Activated CD8-positive, alpha-beta T cell treated with anti-CD3 and anti-CD28 coated beads for 36 hours (primary cell): Measurements from ENCODE around the gene AGBL4. TPM values are rescaled to one million over a fixed set of nuclear protein-coding genes. Genes with fewer than 3 reads are reported as not detected.
"Not testable (repeated sequence)": the region's sequence is repeated elsewhere in the genome, so short reads cannot be mapped to it uniquely, and the experiment has no call there.

Source experiments
- ATAC-seq: fragments of 200-7000 bp; cut with Tn5 transposase; one replicate; pipeline ENCODE4 v1.10.0; 2021; ENCODE audit warnings: mild to moderate bottlenecking, moderate library complexity
- CTCF ChIA-PET: fragments of 350-600 bp; sonication (Branson Sonifier 250); formaldehyde crosslinking; loops from one replicate; lab custom pipeline; 2021; ENCODE audit warnings: antibody characterized with exemption; lab: Charles Lee
- POLR2A ChIA-PET: fragments of 350-600 bp; sonication (Branson Sonifier 250); formaldehyde crosslinking; loops from one replicate; lab custom pipeline; 2021; ENCODE audit warnings: antibody characterized with exemption; lab: Charles Lee
- DNase-seq: peaks from one replicate; pipeline ENCODE4 v3.0.0-alpha.2; 2020
- H3K27ac Mint-ChIP-seq: one replicate; pipeline ENCODE4 v1.8.0; 2021; ENCODE audit warnings: mild to moderate bottlenecking, mixed read lengths
- H3K27me3 Mint-ChIP-seq: one replicate; pipeline ENCODE4 v1.8.0; 2021; ENCODE audit warnings: mixed read lengths
- H3K36me3 Mint-ChIP-seq: one replicate; pipeline ENCODE4 v1.8.0; 2021; ENCODE audit warnings: low read depth, mixed read lengths
- H3K4me1 Mint-ChIP-seq: one replicate; pipeline ENCODE4 v1.8.0; 2021; ENCODE audit warnings: low read depth, mixed read lengths
- H3K4me3 Mint-ChIP-seq: one replicate; pipeline ENCODE4 v1.8.0; 2021; ENCODE audit warnings: mild to moderate bottlenecking, moderate library complexity, mixed read lengths
- H3K9me3 Mint-ChIP-seq: one replicate; pipeline ENCODE4 v1.8.0; 2021; ENCODE audit warnings: mixed read lengths
- CTCF ChIP-seq: fragments of 200-600 bp; IDR thresholded peaks from one replicate; pipeline ENCODE4 v1.8.0; 2022; ENCODE audit warnings: antibody characterized with exemption, mild to moderate bottlenecking
- intact Hi-C: fragments of 100-400 bp; cut with micrococcal nuclease; formaldehyde crosslinking; loops from one replicate; pipeline ENCODE4 v1.10.0; 2022
- total RNA-seq, 2 experiments: library from RNA; stranded (reverse); gene quantifications; one replicate each; pipeline ENCODE4 v1.2.3, GENCODE V29; 2021

AGBL4 gene
- total RNA-seq, 2 experiments from 2014 or later = 0.14 TPM; not detected in 1

DNA sequence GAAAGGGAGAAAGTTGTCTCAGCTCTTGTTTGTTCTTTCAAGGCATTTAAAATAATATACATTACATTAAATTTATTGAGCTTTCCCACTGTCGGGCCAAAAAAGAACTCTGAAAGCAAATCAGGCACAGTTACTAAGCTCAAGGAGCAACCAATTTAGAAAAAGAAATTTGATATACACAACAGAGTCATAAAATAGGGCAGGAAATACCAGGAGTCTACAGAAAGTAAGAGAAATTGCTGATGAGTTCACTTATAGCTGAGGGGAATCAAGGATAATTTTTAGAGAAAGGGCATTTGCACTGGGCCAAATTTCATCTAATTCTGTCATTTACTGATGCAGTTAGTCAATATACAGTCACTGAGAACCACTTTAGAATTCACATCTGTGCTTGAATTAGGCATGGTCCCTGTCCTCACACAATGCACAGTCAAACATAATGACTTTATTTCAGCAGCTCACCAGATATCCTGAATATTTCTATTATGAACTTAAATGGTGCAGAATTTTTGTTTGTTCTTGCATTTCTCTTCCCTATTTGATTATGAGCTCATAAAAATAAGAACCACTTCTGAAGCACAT lies 997.4 kb downstream of the AGBL4 start:
- no peak for TF ChIP-seq CTCF
- Mint-ChIP-seq H3K27ac (no peak overlapping the region), H3K36me3 (no peaks in the 10 kb centered on the region), H3K27me3 (no peaks in the 10 kb centered on the region), H3K4me1 (no peaks in the 10 kb centered on the region), H3K4me3 (no peak overlapping the region), H3K9me3 (peaks cover 11% of the 10 kb centered on the region)
- ChIA-PET CTCF (no interaction called here), POLR2A (no interaction called here)
- ATAC-seq (no peak), DNase-seq (no peak)
- intact Hi-C loops = no loop called here

DNA sequence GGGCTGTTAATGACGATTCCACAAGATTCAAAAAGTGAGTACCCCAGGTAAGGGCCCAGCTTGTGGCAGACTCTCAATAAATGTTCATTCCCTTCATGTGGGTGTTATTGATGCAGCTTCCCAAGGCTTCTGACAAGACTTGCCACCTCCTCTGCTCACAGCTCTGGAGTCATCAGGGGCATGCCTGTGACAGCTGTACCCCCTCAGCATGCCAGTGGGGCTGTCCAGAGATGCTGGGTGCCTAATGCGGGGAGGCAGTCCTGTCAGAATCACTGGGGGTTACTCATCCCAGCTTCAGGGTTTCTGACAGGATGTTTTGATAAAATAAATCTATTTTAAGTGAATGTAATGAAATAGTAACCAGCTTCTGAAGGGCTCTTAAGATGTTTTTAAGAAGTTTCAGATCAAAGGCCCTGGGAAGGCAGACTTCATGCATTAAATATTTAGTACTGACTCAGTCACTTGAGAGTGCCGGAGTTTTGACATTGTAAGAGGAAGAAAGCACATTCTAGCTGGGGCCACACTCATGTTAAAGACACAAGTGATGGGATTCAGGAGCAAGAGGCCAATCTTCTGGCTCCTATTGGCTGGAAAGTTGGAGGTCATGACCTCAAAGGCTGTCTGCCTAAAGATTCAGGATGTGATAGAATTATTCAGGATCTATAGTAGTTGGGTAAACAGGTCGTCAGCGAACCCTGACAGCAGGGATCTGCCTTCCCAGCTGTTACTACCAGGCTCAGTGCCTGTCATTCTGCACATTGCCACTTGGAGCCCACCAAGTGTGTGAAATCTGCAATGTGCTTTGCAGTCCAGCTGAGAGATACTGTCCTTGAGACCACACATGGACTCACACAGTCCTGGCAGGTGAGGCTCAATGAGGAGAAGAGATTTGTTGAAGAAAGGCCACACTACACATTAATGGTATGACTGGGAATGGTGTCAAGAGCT lies 1007.5 kb downstream of the AGBL4 start:
- DNase-seq (no peak), ATAC-seq (no peak)
- TF ChIP-seq CTCF = no peak
- Mint-ChIP-seq H3K27ac (no peak overlapping the region), H3K4me3 (no peak overlapping the region), H3K36me3 (no peaks in the 10 kb centered on the region), H3K9me3 (no peaks in the 10 kb centered on the region), H3K4me1 (no peaks in the 10 kb centered on the region), H3K27me3 (peaks cover 1% of the 10 kb centered on the region)
- POLR2A ChIA-PET = no interaction called here
- intact Hi-C loops = no loop called here
- CTCF ChIA-PET = no interaction called here

DNA sequence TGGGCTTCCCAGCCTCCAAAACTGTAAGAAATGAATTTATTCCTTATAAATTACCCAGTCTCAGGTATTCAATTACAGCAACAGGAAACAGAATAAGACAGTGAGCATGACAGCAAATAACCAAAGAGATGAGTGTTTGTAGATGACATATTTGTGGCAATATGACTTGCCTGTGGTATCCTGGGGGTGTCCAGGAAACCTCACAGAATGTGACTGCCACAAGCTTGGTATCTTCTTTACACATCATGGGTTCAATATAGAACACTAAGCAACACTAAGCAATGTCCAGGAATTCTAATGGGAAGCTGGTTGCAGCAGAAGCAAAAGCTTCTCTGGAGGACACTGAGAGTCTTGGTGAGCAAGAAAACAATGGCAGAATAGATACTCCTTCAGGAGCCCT lies 1010.7 kb downstream of the AGBL4 start:
- POLR2A ChIA-PET = no interaction called here
- DNase-seq (no peak), ATAC-seq (no peak)
- H3K9me3 Mint-ChIP-seq = no peaks in the 10 kb centered on the region
- no peaks in the 10 kb centered on the region for H3K36me3 Mint-ChIP-seq
- H3K4me1 Mint-ChIP-seq = no peaks in the 10 kb centered on the region
- no peak for TF ChIP-seq CTCF
- peaks cover 1% of the 10 kb centered on the region for H3K27me3 Mint-ChIP-seq
- intact Hi-C loops = no loop called here
- H3K4me3 Mint-ChIP-seq = no peak overlapping the region
- CTCF ChIA-PET = no interaction called here
- no peak overlapping the region for H3K27ac Mint-ChIP-seq

DNA sequence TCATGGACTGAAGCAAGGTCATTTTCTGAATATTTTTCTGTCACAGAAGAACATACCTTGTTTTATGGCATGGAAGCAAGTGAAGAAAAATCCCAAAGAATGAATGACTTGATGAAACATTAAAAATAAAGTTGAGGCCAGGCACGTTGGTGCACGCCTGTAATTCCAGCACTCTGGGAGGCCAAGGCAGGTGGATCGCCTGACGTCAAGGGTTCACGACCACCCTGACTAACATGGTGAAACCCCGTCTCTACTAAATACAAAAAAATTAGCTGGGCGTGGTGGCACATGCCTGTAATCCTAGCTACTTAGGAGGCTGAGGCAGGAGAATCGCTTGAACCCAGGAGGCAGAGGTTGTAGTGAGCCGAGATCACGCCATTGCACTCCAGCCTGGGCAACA lies 1020.8 kb downstream of the AGBL4 start:
- H3K4me1 Mint-ChIP-seq, POLR2A ChIA-PET, H3K9me3 Mint-ChIP-seq, H3K36me3 Mint-ChIP-seq, intact Hi-C loops, H3K27me3 Mint-ChIP-seq, DNase-seq, ATAC-seq, CTCF ChIA-PET, H3K27ac Mint-ChIP-seq, H3K4me3 Mint-ChIP-seq: not testable (repeated sequence)

- no peak for DNase-seq
- no peaks in the 10 kb centered on the region for H3K4me1 Mint-ChIP-seq
- H3K9me3 Mint-ChIP-seq = no peaks in the 10 kb centered on the region
- peaks cover under 1% of the 10 kb centered on the region for H3K27me3 Mint-ChIP-seq
- intact Hi-C loops = no loop called here
- H3K27ac Mint-ChIP-seq = no peak overlapping the region
- H3K36me3 Mint-ChIP-seq = no peaks in the 10 kb centered on the region
- POLR2A ChIA-PET = no interaction called here
- no peak for TF ChIP-seq CTCF
- ATAC-seq = no peak
- CTCF ChIA-PET = no interaction called here
- no peak overlapping the region for H3K4me3 Mint-ChIP-seq
These were observed 1024.4 kb downstream of the AGBL4 start for GRCh38 chr1:48999321-48999720.
